ENCODE data around the gene LAPTM5. TPM values are rescaled to one million over a fixed set of nuclear protein-coding genes. Genes with fewer than 3 reads are reported as not detected.

The LAPTM5 gene
- total RNA-seq, 1 experiment from 2014 or later: 0.15 TPM

DNA sequence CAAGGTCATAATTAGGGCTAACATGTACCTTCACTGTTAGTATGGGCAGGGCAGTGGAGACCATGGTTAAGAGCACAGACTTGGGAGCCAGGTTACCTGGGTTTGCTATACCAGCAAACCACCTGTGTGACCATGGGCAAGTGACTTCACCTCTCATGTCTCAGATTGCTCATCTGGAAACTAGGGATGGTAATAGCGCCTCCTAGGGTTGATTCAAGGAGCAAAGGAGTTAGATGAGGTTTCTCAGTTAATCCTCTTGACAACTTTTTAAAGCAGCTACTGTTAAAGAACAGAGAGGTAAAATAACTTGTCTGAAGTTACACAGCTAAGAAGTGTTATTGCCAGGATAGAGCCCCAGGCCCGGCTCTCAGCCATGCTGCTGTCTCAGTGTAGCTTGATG is 33.4 kb downstream of the LAPTM5 start:
- Histone ChIP-seq H4K8ac (replicated peaks; ENCODE audit: insufficient read length, low read depth, low read length) (no peak overlapping the region), H3K14ac (ENCODE audit: insufficient read depth, low read length) (no peak overlapping the region), H4K5ac (ENCODE audit: insufficient read length, low read depth, low read length) (no peak overlapping the region), H2BK5ac (ENCODE audit: insufficient read length, low read length) (no peak overlapping the region), H3K23ac (ENCODE audit: insufficient read length, low read depth, low read length) (no peak overlapping the region), H3K4ac (ENCODE audit: low read depth, low read length) (no peak overlapping the region), H3K23me2 (ENCODE audit: insufficient read length, low read depth, low read length, poor library complexity, severe bottlenecking) (peaks cover 3% of the 10 kb centered on the region), H3K27ac (ENCODE audit: insufficient read length, low read depth, low read length) (no peak overlapping the region), H3K27me3 (ENCODE audit: insufficient read depth, low read length) (no peaks in the 10 kb centered on the region), H4K20me1 (ENCODE audit: control insufficient read depth, insufficient read depth, insufficient read length) (no peaks in the 10 kb centered on the region), H3K4me2 (ENCODE audit: insufficient read depth, insufficient read length, low read length) (no peak overlapping the region), H3T11ph (ENCODE audit: low read length) (no peak overlapping the region), H3K56ac (ENCODE audit: insufficient read length, low read depth, low read length) (no peak overlapping the region), H2AK5ac (ENCODE audit: insufficient read length, low read length) (no peak overlapping the region), H3K79me2 (ENCODE audit: insufficient read depth, low read length) (no peaks in the 10 kb centered on the region), H3K4me1 (ENCODE audit: insufficient read depth, low read length) (peaks cover 6% of the 10 kb centered on the region; the same call in 1 of the 2 replicates), H3K18ac (ENCODE audit: insufficient read length, low read depth, low read length) (no peak overlapping the region), H3K9me3 (ENCODE audit: control insufficient read depth, low read depth, low read length) (no peaks in the 10 kb centered on the region), H3K79me1 (ENCODE audit: insufficient read depth, low read depth, low read length, poor library complexity, severe bottlenecking) (no peaks in the 10 kb centered on the region), H2BK20ac (ENCODE audit: low read depth, low read length, poor library complexity, severe bottlenecking) (no peak overlapping the region), H2BK120ac (ENCODE audit: low read depth, low read length, poor library complexity, severe bottlenecking) (no peak overlapping the region), H2BK12ac (ENCODE audit: insufficient read length, low read depth, low read length) (no peak overlapping the region), H3K9ac (ENCODE audit: extremely low read depth, insufficient read length, low read length) (no peak overlapping the region), H4K91ac (ENCODE audit: insufficient read length, low read depth, low read length) (no peak overlapping the region), H2BK15ac (ENCODE audit: low read depth, low read length) (no peak overlapping the region), H2AFZ (ENCODE audit: low read length) (no peak overlapping the region)
- Mint-ChIP-seq H3K36me3 (ENCODE audit: insufficient read depth in 1 of 3, low read depth in 3 of 3) (no peaks in the 10 kb centered on the region), H3K9me3 (no peaks in the 10 kb centered on the region), H3K27ac (no peak overlapping the region; a peak in 1 of 7 replicates), H3K4me1 (peaks cover 20 to 33% of the 10 kb centered on the region in 2 experiments), H3K4me3 (no peak overlapping the region), H3K27me3 (ENCODE audit: low read depth) (peaks cover 2% of the 10 kb centered on the region)
- TF ChIP-seq, protein P1, sequence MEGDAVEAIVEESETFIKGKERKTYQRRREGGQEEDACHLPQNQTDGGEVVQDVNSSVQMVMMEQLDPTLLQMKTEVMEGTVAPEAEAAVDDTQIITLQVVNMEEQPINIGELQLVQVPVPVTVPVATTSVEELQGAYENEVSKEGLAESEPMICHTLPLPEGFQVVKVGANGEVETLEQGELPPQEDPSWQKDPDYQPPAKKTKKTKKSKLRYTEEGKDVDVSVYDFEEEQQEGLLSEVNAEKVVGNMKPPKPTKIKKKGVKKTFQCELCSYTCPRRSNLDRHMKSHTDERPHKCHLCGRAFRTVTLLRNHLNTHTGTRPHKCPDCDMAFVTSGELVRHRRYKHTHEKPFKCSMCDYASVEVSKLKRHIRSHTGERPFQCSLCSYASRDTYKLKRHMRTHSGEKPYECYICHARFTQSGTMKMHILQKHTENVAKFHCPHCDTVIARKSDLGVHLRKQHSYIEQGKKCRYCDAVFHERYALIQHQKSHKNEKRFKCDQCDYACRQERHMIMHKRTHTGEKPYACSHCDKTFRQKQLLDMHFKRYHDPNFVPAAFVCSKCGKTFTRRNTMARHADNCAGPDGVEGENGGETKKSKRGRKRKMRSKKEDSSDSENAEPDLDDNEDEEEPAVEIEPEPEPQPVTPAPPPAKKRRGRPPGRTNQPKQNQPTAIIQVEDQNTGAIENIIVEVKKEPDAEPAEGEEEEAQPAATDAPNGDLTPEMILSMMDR (conservative IDR thresholded peaks at IDR 0.05): peak; percentile 59
- WGBS (ENCODE audit: extremely low coverage, insufficient read length, low lambda C conversion rate): no CpG with 5 or more reads among the region's 2 CpGs
- DNase-seq: no peak
